Posterior vena cava (tissue), 2 donors: Measurements from ENCODE around the gene KRT78. TPM values are rescaled to one million over a fixed set of nuclear protein-coding genes. Genes with fewer than 3 reads are reported as not detected.

ENCODE experiments used
- DNase-seq: peaks from one replicate; pipeline ENCODE4 v3.0.0-alpha.2; 2020; ENCODE audit warnings: low spot score
- intact Hi-C, 2 donors: fragments of 100-400 bp; cut with DNase I; formaldehyde crosslinking; loops; one replicate each; pipeline versions ENCODE4 v1.14.1 to v1.14.2; 2022 to 2023
- total RNA-seq, 2 donors: library from RNA; stranded (reverse); fragmentation: NEBNext Ultra II Directional; extraction: Animal tissue kit (Norgen Biotek cat#: 25700); gene quantifications; one replicate each; pipeline ENCODE4 v1.2.1, GENCODE V29; 2021
- donor health status: DM: yes; HTN: yes; CAD: no.
- donor health status: DM: yes; HTN: yes; CAD: no.

KRT78 gene
- total RNA-seq, 2 donors from 2014 or later, result not detected

GRCh38 chr12:52791271-52792184 is 57.3 kb downstream of the KRT78 start:
- intact Hi-C loops, result no loop called here
- DNase-seq, result peak; percentile 71

- DNase-seq, result no peak
- intact Hi-C loops, result no loop called here
Observed at GRCh38 chr12:52790427-52791270, 58.1 kb downstream of the KRT78 start.

GRCh38 chr12:52789637-52790426 is 59.0 kb downstream of the KRT78 start:
- DNase-seq, result peak; percentile 78
- intact Hi-C loops, result no loop called here

DNA sequence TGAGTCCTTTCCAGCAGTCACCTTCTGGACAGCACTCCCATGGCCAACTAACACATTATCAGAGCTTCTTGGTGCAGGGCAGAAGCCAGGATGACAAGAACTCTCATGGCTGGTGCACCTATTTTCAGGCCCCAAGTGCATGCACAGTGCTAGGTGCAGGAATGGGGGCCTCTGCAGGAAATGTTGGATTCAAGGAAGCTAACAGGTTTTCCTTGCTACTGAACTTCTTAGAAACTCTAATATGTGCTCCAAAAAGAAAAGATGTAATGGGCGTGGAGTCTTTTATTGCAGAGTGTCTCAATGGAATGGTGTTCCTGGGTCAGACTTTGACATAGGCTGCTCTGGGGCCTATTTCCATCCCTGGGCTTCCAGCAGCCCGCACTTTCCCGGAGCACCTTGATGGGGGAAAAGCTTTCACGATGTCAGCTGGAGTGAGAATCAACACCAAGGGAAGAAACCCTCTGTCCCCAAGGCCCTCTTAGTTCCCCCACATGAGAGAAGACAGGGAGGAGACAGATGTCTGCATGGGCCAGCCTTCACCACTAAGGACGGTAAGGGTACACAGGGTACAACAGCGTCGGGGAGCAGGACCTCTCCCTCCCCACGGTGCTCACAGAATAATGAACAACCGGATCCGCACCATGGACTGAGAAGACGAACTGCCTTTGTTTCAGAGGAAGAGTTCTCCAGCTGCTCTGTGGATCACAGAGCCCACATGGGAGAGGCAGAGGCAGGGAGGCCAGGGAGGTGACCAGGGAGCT is 59.7 kb downstream of the KRT78 start:
- intact Hi-C loops, result no loop called here
- peak; percentile 10 for DNase-seq

- peak; percentile 40 for DNase-seq
- intact Hi-C loops, result no loop called here
Observed at GRCh38 chr12:52788192-52788875, 60.5 kb downstream of the KRT78 start.

Other genes with a start within 250 kb of the KRT78 start
- not detected for gene KRT72, start 247.5 kb downstream of the KRT78 start, total RNA-seq
- not detected for gene KRT73, start 230.4 kb downstream of the KRT78 start, total RNA-seq
- gene KRT2, start 196.8 kb downstream of the KRT78 start, total RNA-seq, result not detected
- under 1 TPM in 1 of 2 donors, not detected in 1; 0.42 TPM for gene KRT1, start 168.6 kb downstream of the KRT78 start, total RNA-seq
- gene KRT77, start 145.5 kb downstream of the KRT78 start, total RNA-seq, result not detected
- not detected for gene KRT76, start 71.6 kb downstream of the KRT78 start, total RNA-seq
- gene KRT3, start 52.9 kb downstream of the KRT78 start, total RNA-seq, result not detected
- not detected for gene KRT4, start 34.9 kb downstream of the KRT78 start, total RNA-seq
- not detected for gene KRT79, start 14.7 kb downstream of the KRT78 start, total RNA-seq
- gene KRT8, start 56.1 kb upstream of the KRT78 start, total RNA-seq, result 10 to 100 TPM in 1 of 2 donors, 1 to 10 TPM in 1; 4.0 to 23.6 TPM
- 10 to 100 TPM; 14.1 to 20.5 TPM for gene KRT18, start 100.1 kb upstream of the KRT78 start, total RNA-seq
- 100 to 1,000 TPM; 311 to 314 TPM for gene EIF4B, start 157.5 kb upstream of the KRT78 start, total RNA-seq
- gene TNS2, start 201.1 kb upstream of the KRT78 start, total RNA-seq, result 100 to 1,000 TPM; 139 to 218 TPM
- gene SPRYD3, start 230.4 kb upstream of the KRT78 start, total RNA-seq, result 10 to 100 TPM; 77.6 to 90.5 TPM
- 100 to 1,000 TPM; 679 to 733 TPM for gene IGFBP6, start 248.7 kb upstream of the KRT78 start, total RNA-seq